K562 (cell line): Measurements from ENCODE around the gene PSMC1. TPM values are rescaled to one million over a fixed set of nuclear protein-coding genes. Genes with fewer than 3 reads are reported as not detected.

ENCODE experiments used
- BDP1 ChIP-seq: IDR thresholded peaks from 3 replicates; pipeline ENCODE4 v1.6.1; 2011; ENCODE audit not compliant: insufficient read length, insufficient read depth
- LARP7 ChIP-seq: fragments of 450-650 bp; IDR thresholded peaks from 2 replicates; pipeline ENCODE4 v1.6.1; 2016
- NR1H2 ChIP-seq: sonication (generic); formaldehyde crosslinking; IDR thresholded peaks from 2 replicates; pipeline ENCODE4 v1.4.0; 2020; ENCODE audit warnings: mild to moderate bottlenecking, missing genetic modification reagents
- NR3C1 ChIP-seq: sonication (generic); formaldehyde crosslinking; IDR thresholded peaks from 2 replicates; pipeline ENCODE4 v1.8.1; 2022; ENCODE audit warnings: missing genetic modification reagents
- PHF8 ChIP-seq: fragments of 200-600 bp; sonication (generic); IDR thresholded peaks from 2 replicates; pipeline ENCODE4 v1.6.1; 2012; ENCODE audit warnings: mixed run types, mild to moderate bottlenecking, inconsistent platforms, low read length, moderate library complexity, borderline replicate concordance
- TBL1XR1 ChIP-seq, 2 experiments: IDR thresholded peaks; 2 replicates each; pipeline ENCODE4 v1.6.1; 2012; ENCODE audit warnings: improper control_type of control experiment in 2 of 2, low read length in 2 of 2, mild to moderate bottlenecking in 1 of 2
- ZNF184 ChIP-seq: sonication (generic); formaldehyde crosslinking; IDR thresholded peaks from 2 replicates; pipeline ENCODE4 v1.5.0; 2020; ENCODE audit warnings: missing genetic modification reagents
- ZNF24 ChIP-seq: fragments of 450-650 bp; IDR thresholded peaks from 2 replicates; pipeline ENCODE4 v1.6.1; 2016
- polyA plus RNA-seq, 8 experiments: library from polyadenylated mRNA; depleted of rRNA in 4 of 8; stranded (reverse) in 5 of 8; unstranded in 3 of 8; fragments of >200 nt; fragmentation: Nextera tagmentation in 2 of 8; fragmentation: Illumina TruSeq in 1 of 8; extraction: Ambion mirVana in 2 of 8; extraction: Trizol in 1 of 8; gene quantifications; 2 replicates each; pipeline versions ENCODE4 v1.2.1 to v1.2.3, GENCODE V29; 2011 to 2014; ENCODE audit warnings: inconsistent platforms in 1 of 8, missing spikeins in 1 of 8
- total RNA-seq, 7 experiments: library from RNA; depleted of rRNA in 6 of 7; stranded (reverse); fragments of >200 nt in 6 of 7; fragmentation: Illumina TruSeq in 2 of 7; extraction: Trizol in 2 of 7; gene quantifications; 2 replicates each; pipeline versions ENCODE4 v1.2.1 to v1.2.3, GENCODE V29; 2011 to 2021; ENCODE audit warnings: low replicate concordance in 1 of 7
- TF ChIP-seq, protein P1 (sequence below): fragments of 450-650 bp; IDR thresholded peaks from 2 replicates; pipeline ENCODE4 v1.6.1; 2016; ENCODE audit warnings: antibody characterized with exemption
- TF ChIP-seq, protein P2 (sequence below): fragments of 450-650 bp; IDR thresholded peaks from 2 replicates; pipeline ENCODE4 v1.6.1; 2016; ENCODE audit warnings: borderline replicate concordance
- TF ChIP-seq, protein P3 (sequence below): fragments of 200-800 bp; sonication (Bioruptor generic); IDR thresholded peaks from 2 replicates; pipeline ENCODE4 v1.6.1; 2017; ENCODE audit warnings: missing genetic modification characterization, missing compliant biosample characterization
- TF ChIP-seq, protein P4 (sequence below): fragments of 250-450 bp; sonication (Bioruptor Pico); IDR thresholded peaks from 2 replicates; pipeline ENCODE4 v1.8.0; 2021; ENCODE audit warnings: mild to moderate bottlenecking, moderate library complexity
- TF ChIP-seq, protein P5 (sequence below): sonication (generic); formaldehyde crosslinking; IDR thresholded peaks from 2 replicates; pipeline ENCODE4 v1.8.0; 2022; ENCODE audit warnings: mild to moderate bottlenecking, missing genetic modification reagents
- TF ChIP-seq, protein P6 (sequence below): fragments of 450-650 bp; IDR thresholded peaks from one replicate; pipeline ENCODE4 v1.6.1; 2018; ENCODE audit warnings: mild to moderate bottlenecking, moderate library complexity; ENCODE audit not compliant: partially characterized antibody
- TF ChIP-seq, protein P7 (sequence below): sonication (generic); formaldehyde crosslinking; IDR thresholded peaks from 2 replicates; pipeline ENCODE4 v1.8.0; 2022; ENCODE audit warnings: missing genetic modification reagents, mild to moderate bottlenecking, borderline replicate concordance

Gene PSMC1
- total and polyA plus RNA-seq, 9 of the 15 experiments (the other 6 are each of a cell fraction or from before 2014, with no cell fraction given): 87.8 to 276 (median 165) TPM

DNA sequence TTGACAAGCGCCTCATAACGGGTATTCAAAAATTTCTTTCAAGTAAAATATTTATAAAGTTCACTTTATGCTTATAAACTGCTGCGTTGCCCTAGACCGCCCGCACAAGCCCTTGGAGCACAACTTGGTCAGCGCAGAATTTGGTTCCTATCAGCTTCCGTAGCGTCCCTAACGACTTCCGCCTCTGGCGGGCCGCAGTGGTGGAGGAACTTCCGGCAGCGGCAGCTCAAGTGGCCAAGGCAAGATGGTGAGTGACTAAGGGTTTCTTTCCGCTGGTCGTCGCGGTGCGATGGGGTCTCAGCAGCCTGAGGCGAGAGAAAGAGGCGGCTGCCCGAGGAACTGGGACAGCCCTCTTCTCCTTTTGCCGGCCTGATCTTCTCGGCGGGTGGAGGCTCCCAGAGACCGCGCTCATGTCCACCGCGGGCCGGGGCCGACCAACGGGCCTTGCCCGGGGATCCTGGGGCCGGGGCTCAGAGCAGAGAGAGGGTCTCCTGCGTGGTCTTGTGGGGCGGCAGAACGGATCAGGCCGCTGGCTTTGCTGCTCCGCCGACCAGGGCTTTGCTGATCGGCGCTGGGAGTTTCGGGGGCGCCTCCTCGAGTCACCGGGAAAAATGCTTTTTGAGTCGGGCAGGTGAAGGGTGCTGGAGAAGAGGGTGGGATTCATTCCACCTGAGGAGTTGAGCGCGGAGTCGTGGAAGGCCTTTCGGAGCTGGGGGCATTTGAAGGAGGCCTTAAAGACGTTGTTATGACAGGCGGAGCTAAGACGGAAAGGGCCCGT lies at the start of gene PSMC1 (continued):
- TF ChIP-seq, protein P1, sequence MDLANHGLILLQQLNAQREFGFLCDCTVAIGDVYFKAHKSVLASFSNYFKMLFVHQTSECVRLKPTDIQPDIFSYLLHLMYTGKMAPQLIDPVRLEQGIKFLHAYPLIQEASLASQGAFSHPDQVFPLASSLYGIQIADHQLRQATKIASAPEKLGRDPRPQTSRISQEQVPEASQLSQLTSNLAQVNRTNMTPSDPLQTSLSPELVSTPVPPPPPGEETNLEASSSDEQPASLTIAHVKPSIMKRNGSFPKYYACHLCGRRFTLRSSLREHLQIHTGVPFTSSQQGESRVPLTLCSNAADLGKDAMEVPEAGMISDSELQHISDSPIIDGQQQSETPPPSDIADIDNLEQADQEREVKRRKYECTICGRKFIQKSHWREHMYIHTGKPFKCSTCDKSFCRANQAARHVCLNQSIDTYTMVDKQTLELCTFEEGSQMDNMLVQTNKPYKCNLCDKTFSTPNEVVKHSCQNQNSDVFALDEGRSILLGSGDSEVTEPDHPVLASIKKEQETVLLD: no peak
- TF ChIP-seq NR1H2 (CRISPR knock-in tag): no peak
- TF ChIP-seq, protein P2, sequence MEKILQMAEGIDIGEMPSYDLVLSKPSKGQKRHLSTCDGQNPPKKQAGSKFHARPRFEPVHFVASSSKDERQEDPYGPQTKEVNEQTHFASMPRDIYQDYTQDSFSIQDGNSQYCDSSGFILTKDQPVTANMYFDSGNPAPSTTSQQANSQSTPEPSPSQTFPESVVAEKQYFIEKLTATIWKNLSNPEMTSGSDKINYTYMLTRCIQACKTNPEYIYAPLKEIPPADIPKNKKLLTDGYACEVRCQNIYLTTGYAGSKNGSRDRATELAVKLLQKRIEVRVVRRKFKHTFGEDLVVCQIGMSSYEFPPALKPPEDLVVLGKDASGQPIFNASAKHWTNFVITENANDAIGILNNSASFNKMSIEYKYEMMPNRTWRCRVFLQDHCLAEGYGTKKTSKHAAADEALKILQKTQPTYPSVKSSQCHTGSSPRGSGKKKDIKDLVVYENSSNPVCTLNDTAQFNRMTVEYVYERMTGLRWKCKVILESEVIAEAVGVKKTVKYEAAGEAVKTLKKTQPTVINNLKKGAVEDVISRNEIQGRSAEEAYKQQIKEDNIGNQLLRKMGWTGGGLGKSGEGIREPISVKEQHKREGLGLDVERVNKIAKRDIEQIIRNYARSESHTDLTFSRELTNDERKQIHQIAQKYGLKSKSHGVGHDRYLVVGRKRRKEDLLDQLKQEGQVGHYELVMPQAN: 0 out of 2 replicates have a peak, but pooled peaks have one; percentile 31
- TF ChIP-seq, protein P3, sequence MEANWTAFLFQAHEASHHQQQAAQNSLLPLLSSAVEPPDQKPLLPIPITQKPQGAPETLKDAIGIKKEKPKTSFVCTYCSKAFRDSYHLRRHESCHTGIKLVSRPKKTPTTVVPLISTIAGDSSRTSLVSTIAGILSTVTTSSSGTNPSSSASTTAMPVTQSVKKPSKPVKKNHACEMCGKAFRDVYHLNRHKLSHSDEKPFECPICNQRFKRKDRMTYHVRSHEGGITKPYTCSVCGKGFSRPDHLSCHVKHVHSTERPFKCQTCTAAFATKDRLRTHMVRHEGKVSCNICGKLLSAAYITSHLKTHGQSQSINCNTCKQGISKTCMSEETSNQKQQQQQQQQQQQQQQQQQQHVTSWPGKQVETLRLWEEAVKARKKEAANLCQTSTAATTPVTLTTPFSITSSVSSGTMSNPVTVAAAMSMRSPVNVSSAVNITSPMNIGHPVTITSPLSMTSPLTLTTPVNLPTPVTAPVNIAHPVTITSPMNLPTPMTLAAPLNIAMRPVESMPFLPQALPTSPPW: no peak
- TF ChIP-seq, protein P4, sequence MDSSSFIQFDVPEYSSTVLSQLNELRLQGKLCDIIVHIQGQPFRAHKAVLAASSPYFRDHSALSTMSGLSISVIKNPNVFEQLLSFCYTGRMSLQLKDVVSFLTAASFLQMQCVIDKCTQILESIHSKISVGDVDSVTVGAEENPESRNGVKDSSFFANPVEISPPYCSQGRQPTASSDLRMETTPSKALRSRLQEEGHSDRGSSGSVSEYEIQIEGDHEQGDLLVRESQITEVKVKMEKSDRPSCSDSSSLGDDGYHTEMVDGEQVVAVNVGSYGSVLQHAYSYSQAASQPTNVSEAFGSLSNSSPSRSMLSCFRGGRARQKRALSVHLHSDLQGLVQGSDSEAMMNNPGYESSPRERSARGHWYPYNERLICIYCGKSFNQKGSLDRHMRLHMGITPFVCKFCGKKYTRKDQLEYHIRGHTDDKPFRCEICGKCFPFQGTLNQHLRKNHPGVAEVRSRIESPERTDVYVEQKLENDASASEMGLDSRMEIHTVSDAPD (CRISPR knock-in tag): no peak
- no peak for TF ChIP-seq BDP1
- TF ChIP-seq, protein P5, sequence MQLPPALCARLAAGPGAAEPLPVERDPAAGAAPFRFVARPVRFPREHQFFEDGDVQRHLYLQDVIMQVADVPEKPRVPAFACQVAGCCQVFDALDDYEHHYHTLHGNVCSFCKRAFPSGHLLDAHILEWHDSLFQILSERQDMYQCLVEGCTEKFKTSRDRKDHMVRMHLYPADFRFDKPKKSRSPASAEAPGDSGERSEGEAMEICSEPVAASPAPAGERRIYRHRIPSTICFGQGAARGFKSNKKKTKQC (CRISPR knock-in tag): peak; percentile 47; the same call in 1 of the 2 replicates
- TF ChIP-seq, protein P6, sequence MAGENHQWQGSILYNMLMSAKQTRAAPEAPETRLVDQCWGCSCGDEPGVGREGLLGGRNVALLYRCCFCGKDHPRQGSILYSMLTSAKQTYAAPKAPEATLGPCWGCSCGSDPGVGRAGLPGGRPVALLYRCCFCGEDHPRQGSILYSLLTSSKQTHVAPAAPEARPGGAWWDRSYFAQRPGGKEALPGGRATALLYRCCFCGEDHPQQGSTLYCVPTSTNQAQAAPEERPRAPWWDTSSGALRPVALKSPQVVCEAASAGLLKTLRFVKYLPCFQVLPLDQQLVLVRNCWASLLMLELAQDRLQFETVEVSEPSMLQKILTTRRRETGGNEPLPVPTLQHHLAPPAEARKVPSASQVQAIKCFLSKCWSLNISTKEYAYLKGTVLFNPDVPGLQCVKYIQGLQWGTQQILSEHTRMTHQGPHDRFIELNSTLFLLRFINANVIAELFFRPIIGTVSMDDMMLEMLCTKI: no peak
- no peak for TF ChIP-seq LARP7
- no peak for TF ChIP-seq ZNF24
- TF ChIP-seq PHF8: peak; percentile 87
- TF ChIP-seq, protein P7, sequence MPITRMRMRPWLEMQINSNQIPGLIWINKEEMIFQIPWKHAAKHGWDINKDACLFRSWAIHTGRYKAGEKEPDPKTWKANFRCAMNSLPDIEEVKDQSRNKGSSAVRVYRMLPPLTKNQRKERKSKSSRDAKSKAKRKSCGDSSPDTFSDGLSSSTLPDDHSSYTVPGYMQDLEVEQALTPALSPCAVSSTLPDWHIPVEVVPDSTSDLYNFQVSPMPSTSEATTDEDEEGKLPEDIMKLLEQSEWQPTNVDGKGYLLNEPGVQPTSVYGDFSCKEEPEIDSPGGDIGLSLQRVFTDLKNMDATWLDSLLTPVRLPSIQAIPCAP (CRISPR knock-in tag): no peak
- TF ChIP-seq ZNF184: no peak
- TF ChIP-seq TBL1XR1 (IDR thresholded peaks at IDR 0.05; ENCODE audit: low read length in 2 of 2): peak in 1 of 2 experiments; percentile 47; a peak in 2 of 4 replicates
- TF ChIP-seq NR3C1 (CRISPR knock-in tag): no peak
